ENCODE results near the gene MYOZ1.

Gene MYOZ1

GRCh38 chr10:73628405-73628804 lies 12.9 kb downstream of the MYOZ1 start (continued):
- no peak for TF ChIP-seq TSHZ2 (CRISPR knock-in tag; IDR thresholded peaks at IDR 0.05)

- TF ChIP-seq TCF4 (CRISPR knock-in tag; IDR thresholded peaks at IDR 0.05; ENCODE audit: borderline replicate concordance) (no peak), ZNF70 (CRISPR knock-in tag; IDR thresholded peaks at IDR 0.05) (no peak), RARB (CRISPR knock-in tag; IDR thresholded peaks at IDR 0.05) (no peak), ISL1 (CRISPR knock-in tag; IDR thresholded peaks at IDR 0.05) (no peak), PATZ1 (CRISPR knock-in tag; IDR thresholded peaks at IDR 0.05; ENCODE audit: borderline replicate concordance) (no peak), CREB5 (CRISPR knock-in tag; IDR thresholded peaks at IDR 0.05; ENCODE audit: low read depth) (no peak), CSRNP3 (CRISPR knock-in tag; IDR thresholded peaks at IDR 0.05) (no peak), PPARA (CRISPR knock-in tag; IDR thresholded peaks at IDR 0.05; ENCODE audit: borderline replicate concordance) (no peak), ZFP3 (CRISPR knock-in tag; IDR thresholded peaks at IDR 0.05) (no peak), GLIS3 (CRISPR knock-in tag; IDR thresholded peaks at IDR 0.05) (no peak), ZNF565 (CRISPR knock-in tag; conservative IDR thresholded peaks at IDR 0.05; ENCODE audit: low read depth) (no peak)
- no peak for ATAC-seq
These were observed 14.0 kb downstream of the MYOZ1 start for GRCh38 chr10:73627300-73627699.

- ATAC-seq, result peak; percentile 97
- TF ChIP-seq CREB5 (CRISPR knock-in tag; IDR thresholded peaks at IDR 0.05; ENCODE audit: low read depth) (no peak), ZNF565 (CRISPR knock-in tag; conservative IDR thresholded peaks at IDR 0.05; ENCODE audit: low read depth) (0 out of 2 replicates have a peak, but pooled peaks have one; percentile 32)
These were observed 15.2 kb downstream of the MYOZ1 start for GRCh38 chr10:73625884-73626752.

- peak; percentile 87 for ATAC-seq
- no peak for TF ChIP-seq TOX (CRISPR knock-in tag; IDR thresholded peaks at IDR 0.05; ENCODE audit: borderline replicate concordance)
- no peak for TF ChIP-seq RARB (CRISPR knock-in tag; IDR thresholded peaks at IDR 0.05)
- TF ChIP-seq ZC3H10 (CRISPR knock-in tag; IDR thresholded peaks at IDR 0.05), result no peak
- TF ChIP-seq PPARA (CRISPR knock-in tag; IDR thresholded peaks at IDR 0.05; ENCODE audit: borderline replicate concordance), result no peak
- no peak for TF ChIP-seq ZNF70 (CRISPR knock-in tag; IDR thresholded peaks at IDR 0.05)
- no peak for TF ChIP-seq BACH2 (CRISPR knock-in tag; IDR thresholded peaks at IDR 0.05; ENCODE audit: borderline replicate concordance)
- TF ChIP-seq ZNF565 (CRISPR knock-in tag; conservative IDR thresholded peaks at IDR 0.05; ENCODE audit: low read depth), result no peak
- TF ChIP-seq SNAI2 (CRISPR knock-in tag; IDR thresholded peaks at IDR 0.05), result no peak
- TF ChIP-seq TSHZ2 (CRISPR knock-in tag; IDR thresholded peaks at IDR 0.05), result no peak
- no peak for TF ChIP-seq TCF4 (CRISPR knock-in tag; IDR thresholded peaks at IDR 0.05; ENCODE audit: borderline replicate concordance)
- TF ChIP-seq PATZ1 (CRISPR knock-in tag; IDR thresholded peaks at IDR 0.05; ENCODE audit: borderline replicate concordance), result no peak
These were observed 16.0 kb downstream of the MYOZ1 start for GRCh38 chr10:73625004-73625883.
